ENCODE results near the gene LANCL2. TPM values are rescaled to one million over a fixed set of nuclear protein-coding genes. Genes with fewer than 3 reads are reported as not detected.

The LANCL2 gene
- total and polyA plus RNA-seq, 10 donors: 4.7 to 13.5 (median 9.6) TPM

DNA sequence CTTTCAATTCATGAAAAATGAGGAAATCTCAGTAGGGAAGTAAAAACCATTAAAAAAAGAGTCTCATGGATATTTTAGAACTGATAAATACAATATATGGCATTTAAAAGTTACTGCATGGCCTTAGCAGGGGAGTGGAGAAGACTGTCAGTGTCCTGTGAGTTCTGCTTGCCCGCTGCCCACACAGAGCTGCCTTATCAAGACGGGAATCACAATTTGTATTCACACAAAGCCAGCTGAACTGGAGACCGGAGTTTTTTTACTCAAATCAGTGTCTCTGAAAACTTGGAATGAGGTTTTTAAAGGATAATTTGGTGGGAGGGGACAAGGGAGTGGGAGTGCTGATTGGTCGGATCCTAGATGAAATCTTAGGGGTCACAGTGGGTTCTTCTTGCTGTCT, 17.1 kb downstream of the LANCL2 start:
- intact Hi-C loops (cut with DNase I; ENCODE audit: low total_unique reads): no loop called here
- Histone ChIP-seq H3K36me3 (no peaks in the 10 kb centered on the region), H3K4me1 (no peaks in the 10 kb centered on the region), H3K27me3 (replicated peaks in 1 of 7) (no peaks in the 10 kb centered on the region), H3K9me3 (peaks cover 0 to 41% (median 32%) of the 10 kb centered on the region in 8 donors), H3K27ac (no peak overlapping the region), H3K4me3 (no peak overlapping the region)
- no peak for DNase-seq
- WGBS, 5 donors: 92 to 95% (median 94%) methylated on average over 4 of the region's 4 CpGs
- TF ChIP-seq, protein P1, sequence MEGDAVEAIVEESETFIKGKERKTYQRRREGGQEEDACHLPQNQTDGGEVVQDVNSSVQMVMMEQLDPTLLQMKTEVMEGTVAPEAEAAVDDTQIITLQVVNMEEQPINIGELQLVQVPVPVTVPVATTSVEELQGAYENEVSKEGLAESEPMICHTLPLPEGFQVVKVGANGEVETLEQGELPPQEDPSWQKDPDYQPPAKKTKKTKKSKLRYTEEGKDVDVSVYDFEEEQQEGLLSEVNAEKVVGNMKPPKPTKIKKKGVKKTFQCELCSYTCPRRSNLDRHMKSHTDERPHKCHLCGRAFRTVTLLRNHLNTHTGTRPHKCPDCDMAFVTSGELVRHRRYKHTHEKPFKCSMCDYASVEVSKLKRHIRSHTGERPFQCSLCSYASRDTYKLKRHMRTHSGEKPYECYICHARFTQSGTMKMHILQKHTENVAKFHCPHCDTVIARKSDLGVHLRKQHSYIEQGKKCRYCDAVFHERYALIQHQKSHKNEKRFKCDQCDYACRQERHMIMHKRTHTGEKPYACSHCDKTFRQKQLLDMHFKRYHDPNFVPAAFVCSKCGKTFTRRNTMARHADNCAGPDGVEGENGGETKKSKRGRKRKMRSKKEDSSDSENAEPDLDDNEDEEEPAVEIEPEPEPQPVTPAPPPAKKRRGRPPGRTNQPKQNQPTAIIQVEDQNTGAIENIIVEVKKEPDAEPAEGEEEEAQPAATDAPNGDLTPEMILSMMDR (IDR thresholded peaks at IDR 0.05 in 8 of 11, conservative IDR thresholded peaks at IDR 0.05 in 3 of 11): no peak
- TF ChIP-seq POLR2A (IDR thresholded peaks at IDR 0.05): no peak
- no peak for TF ChIP-seq POLR2AphosphoS5 (IDR thresholded peaks at IDR 0.05)

DNA sequence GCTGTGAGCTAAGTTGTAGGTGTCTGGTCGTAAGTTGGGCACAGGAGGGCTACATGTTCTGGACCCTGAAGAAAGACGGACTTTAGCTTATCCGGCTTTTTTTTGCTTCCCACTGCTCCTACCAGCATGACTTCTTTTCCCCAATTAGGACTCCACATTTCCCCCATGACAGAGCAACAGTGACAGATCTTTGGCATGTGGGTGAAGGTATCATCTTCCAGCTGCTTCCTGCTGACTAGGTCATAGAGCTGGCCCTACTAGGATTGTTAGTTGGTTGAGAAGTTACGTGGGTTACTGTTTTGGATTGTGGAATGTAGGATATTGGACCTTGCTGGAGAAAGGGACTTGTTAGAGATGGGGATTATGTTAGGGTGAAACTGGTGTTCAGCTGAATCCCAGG, 21.4 kb downstream of the LANCL2 start:
- DNase-seq: no peak
- no peak overlapping the region for H3K4me3 ChIP-seq
- H3K27me3 ChIP-seq (replicated peaks in 1 of 7): no peaks in the 10 kb centered on the region
- no peak overlapping the region for H3K27ac ChIP-seq
- 88 to 100% (median 97%) methylated on average over 4 of the region's 4 CpGs for WGBS, 5 donors
- intact Hi-C loops (cut with DNase I; ENCODE audit: low total_unique reads): no loop called here
- TF ChIP-seq POLR2A (IDR thresholded peaks at IDR 0.05) (no peak), POLR2AphosphoS5 (IDR thresholded peaks at IDR 0.05) (no peak)
- TF ChIP-seq, protein P1 (IDR thresholded peaks at IDR 0.05 in 8 of 11, conservative IDR thresholded peaks at IDR 0.05 in 3 of 11): no peak
- H3K36me3 ChIP-seq: peaks cover 0 to 9% (median 3%) of the 10 kb centered on the region in 6 donors
- no peaks in the 10 kb centered on the region for H3K4me1 ChIP-seq
- H3K9me3 ChIP-seq: peaks cover 0 to 62% (median 52%) of the 10 kb centered on the region in 8 donors

DNA sequence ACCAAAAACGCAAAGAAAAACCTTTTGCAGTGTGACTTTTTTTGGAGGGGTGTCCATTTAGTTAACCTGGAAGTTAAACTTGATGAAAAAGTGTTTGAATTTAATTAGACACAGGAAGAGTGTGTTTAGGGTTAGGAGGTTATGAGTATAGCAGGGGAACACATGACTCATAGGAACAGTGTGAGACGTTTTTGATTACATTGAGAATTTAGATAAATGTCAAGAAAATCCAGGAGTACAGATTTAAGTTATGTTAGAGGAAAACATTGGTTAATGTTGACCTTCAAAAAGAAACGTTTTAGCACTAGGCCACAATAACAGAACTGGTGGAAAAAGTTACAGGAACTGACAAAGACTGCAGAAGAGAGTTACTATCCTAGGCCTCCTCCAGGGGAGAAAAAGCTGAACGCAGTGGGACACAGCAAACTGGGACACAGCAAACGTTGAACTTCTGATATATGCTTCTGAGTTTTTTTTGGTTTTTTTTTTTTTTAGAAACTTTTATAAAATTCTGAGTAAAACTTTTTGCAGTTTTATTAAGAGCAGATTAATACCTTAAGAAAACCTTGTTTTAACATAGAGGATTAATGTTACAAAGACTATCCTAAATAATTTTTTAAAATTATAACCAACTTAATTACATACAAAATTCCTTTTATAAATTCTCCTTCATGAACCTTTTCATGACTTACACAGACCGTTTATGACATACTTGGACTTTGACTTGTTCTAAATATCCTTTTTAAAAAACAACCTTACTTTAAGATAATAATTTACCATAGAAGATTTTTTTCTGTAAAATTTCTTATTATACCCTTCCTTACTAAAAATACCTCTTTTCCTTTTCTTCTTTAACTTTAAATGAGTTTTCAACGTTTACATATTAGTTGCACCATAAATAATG, 22.2 kb downstream of the LANCL2 start:
- no peak for DNase-seq

More for the DNA sequence above, 22.2 kb downstream of the LANCL2 start:
- peaks cover 0 to 62% (median 52%) of the 10 kb centered on the region in 8 donors for H3K9me3 ChIP-seq
- no peak overlapping the region for H3K27ac ChIP-seq
- no peaks in the 10 kb centered on the region for H3K4me1 ChIP-seq
- intact Hi-C loops (cut with DNase I; ENCODE audit: low total_unique reads): no loop called here
- peaks cover 0 to 17% (median 7%) of the 10 kb centered on the region in 6 donors for H3K36me3 ChIP-seq
- H3K4me3 ChIP-seq: no peak overlapping the region
- H3K27me3 ChIP-seq (replicated peaks in 1 of 7): no peaks in the 10 kb centered on the region
- TF ChIP-seq, protein P1 (IDR thresholded peaks at IDR 0.05 in 8 of 11, conservative IDR thresholded peaks at IDR 0.05 in 3 of 11): no peak
- TF ChIP-seq POLR2AphosphoS5 (IDR thresholded peaks at IDR 0.05): no peak
- no peak for TF ChIP-seq POLR2A (IDR thresholded peaks at IDR 0.05)
- 83 to 91% (median 87%) methylated on average over 7 of the region's 7 CpGs for WGBS, 5 donors
